Raji (cell line): ENCODE data around the gene OSBPL3.

Experiments used
- POLR2A ChIP-seq: IDR thresholded peaks from 2 replicates; pipeline ENCODE4 v1.6.1; 2011; ENCODE audit warnings: low read depth, low read length, control low read depth; ENCODE audit not compliant: insufficient read depth

OSBPL3 gene

DNA sequence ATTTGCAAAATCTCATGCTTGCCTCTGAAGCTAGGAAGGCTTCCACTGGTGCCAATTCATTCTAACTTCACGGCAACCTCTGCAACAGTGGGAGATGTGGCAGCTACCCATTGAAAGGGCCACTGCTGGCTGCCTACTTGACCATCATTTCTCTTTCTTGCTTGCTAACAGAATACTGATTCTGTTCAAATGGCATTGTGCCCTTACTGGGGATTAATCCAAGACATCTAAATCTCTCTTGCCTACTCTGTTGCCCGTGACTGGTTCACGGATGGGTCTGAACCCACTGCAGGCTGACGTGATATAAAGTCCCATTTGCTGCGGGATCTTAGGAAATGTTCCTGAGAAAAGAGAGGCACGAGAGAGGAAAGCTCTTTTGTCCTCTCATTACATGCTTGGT lies 171.5 kb downstream of the OSBPL3 start:
- no peak for TF ChIP-seq POLR2A

DNA sequence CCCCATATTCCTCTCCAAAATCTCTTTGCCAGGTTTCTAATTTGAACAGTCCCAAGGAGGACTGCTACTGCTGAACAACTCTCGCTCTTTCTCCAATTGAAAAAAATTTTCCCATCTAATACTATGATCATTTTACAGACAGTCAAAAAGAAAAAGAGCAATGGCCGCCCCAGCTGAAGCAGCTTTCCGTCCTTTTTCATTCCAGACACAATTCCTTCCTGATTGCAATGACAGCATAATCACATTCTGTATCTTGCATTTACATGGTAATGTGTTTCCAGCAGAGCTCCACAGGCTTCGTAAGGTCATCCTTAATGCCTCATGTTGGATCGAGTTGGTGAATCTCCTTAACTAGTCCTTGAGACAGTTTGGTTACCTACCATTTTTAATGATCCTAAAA lies 177.7 kb downstream of the OSBPL3 start:
- TF ChIP-seq POLR2A: no peak

DNA sequence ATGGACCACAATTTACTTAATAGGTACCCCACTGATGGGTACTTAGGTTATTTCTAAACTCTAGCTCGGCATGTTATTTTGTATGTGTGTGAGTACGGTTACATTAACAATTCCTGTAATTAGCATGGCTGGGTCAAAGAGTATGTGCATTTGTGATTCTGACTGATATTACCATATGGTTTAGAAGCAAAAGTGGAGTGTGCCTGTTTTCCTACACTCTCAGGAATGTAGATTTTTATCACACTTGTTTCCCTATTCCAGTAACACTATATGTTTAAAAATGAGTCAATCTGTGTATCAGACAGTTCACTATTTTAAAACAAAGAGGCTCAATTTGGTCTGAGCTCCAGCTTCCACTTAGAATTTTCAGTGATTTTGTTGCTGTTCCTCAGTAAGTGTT lies 178.1 kb downstream of the OSBPL3 start:
- no peak for TF ChIP-seq POLR2A

DNA sequence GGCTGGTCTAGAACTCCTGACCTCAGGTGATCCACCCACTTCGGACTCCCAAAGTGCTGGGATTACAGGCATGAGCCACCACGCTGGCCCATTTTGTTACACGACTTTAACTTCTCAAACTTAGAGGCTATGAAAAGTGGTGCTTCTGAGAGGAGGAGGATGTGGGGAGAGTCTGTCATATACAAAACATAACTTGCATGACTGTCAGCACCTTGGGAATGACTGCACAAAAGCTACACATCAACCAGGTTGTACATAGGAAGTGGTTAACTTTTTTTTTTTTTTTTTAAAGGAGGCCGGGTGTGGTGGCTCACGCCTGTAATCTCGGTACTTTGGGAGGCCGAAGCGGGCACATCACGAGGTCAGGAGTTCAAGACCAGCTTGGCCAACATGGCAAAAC lies 179.3 kb downstream of the OSBPL3 start:
- TF ChIP-seq POLR2A: no peak

DNA sequence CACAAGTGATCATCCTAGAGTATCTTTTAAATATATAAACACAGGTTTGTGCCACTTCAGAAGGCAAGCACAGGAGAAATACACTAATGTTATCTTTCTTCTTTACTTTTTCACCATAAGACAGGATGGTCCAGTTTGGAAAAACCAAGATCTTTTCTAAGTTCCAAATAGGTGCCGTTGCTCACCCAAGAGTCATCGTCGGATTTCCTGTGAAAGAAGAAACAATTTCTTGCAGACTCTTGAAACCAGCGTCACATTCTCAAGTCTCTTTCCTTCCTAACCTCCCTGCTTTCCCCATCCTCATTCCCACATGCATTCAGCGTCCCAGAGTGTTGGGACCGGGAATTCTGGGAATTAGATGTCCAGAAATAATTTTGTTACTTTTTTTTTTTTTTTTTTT lies 179.9 kb downstream of the OSBPL3 start:
- TF ChIP-seq POLR2A: no peak

DNA sequence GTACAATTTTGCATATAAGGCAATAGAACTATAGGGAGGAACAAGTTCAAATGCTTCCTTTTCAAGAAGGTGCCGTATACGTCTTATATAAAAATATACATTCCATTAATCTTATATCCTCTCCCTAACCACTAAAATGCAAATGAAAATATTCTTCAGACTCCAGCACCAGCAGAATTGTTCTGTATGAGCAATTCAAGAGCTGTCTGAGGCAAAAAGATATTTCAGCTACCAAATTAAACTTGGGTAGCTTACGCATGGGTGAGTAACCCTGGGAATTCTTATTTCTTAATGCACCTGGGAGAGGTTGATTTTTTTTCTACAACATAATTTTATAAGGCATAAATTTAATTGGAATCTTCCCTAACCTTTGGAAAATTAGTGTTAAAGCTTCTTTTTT lies 180.5 kb downstream of the OSBPL3 start:
- no peak for TF ChIP-seq POLR2A

DNA sequence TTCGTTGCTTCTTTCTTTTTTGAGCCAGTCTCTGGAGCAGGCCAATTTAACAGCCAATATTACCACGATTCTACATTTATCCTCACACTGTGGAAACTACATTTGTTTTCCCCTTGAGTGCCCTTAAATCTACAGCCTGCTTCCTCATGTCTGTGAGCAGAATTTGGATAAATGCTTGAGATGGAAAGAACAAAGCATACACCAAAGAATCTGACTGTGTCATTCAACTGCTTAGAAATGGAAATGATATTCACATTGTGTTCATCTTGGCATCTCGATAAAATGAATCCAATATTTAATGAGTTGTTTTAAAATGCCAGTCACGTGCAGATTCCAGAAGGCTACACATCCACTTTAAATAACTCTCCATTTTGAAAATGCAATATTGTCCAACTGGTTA lies 181.7 kb downstream of the OSBPL3 start:
- TF ChIP-seq POLR2A: no peak

DNA sequence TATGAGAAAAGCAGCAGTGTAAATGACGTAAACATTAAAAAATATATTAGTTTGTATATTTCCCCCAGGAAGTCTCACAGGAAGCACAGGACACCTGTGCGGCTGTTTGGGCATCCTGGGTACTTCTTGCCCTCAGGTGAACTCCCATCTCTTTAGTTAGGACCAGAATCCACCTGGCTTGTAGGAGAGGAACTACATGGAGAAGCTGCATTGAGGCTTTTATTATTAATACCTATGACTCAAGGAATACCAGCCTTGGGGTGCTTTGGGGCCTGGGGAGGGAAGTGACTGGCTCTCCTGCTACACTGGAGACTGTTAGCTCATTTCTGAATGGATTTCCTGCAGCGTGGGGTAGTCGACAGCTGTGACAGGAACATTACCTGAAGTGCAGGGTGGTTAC lies 182.7 kb downstream of the OSBPL3 start:
- no peak for TF ChIP-seq POLR2A

DNA sequence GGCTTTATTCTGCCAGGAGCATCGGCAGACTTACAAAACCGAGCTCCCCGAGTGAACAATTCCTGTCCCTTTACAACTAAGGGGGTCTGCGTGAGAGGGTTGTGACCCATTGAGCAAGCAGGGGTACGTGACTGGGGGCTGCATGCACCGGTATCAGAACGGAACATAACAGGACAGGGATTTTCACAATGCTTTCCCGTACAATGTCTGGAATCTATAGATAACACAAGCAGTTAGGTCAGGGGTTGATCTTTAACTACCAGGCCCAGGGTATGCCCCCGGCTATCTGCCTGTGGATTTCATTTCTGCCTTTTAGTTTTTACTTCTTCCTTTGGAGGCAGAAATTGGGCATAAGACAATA lies 184.6 kb downstream of the OSBPL3 start:
- TF ChIP-seq POLR2A: no peak

DNA sequence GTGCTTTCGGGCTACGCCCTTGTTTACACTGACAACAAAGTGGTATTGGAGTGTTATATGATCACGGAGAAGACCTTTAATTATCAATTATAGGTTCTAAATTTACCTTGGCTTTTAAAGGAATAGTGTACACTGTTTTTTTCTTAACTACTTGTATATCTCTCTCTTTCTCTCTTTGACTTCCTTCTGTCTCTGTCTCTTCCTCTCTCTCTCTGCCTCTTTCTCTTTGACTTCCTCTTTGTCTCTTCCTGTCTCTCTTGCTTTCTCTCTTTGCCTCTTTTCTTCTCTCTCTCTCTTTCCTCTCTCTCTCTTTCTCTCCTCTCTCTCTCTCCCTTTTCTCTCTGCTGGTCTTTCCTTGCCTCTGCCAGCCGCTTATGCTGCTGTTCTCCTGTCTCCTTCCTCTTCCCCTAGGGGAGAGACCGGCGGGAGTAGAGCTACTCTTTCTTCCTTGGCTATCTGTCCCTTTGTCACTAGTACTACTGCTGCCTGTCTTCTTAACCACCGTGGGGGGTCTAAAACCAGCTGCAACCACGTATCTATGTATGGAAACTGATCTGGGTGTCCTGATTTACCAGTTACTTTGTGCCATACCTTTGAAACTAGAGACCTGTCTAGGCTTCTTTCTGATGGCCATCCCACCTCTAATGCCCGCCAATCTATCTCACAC lies 185.9 kb downstream of the OSBPL3 start:
- no peak for TF ChIP-seq POLR2A

DNA sequence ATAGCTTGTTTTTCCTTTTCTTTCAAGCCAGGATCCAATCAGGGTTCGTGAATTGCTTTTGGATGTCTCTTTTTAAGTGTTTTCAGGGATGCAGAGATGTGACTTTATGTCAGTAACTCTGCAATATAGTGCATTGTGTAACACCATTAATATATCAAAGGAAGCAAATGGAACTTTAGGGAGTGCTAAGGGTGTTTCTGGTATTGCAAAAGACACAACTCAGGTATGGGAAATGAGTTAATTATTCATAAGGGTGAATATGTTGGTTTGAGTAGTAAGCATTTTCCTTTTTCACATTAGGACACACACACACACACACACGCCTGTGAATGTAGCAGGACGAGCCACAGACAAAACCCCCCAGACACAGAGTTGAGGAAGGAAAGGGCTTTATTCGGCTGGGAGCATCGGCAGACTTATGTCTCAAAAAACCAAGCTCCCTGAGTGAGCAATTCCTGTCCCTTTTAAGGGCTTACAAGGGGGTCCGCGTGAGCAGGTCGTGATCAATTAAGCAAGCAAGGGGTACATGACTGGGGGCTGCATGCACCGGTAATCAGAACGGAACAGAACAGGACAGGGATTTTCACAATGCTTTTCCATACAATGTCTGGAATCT lies 190.9 kb downstream of the OSBPL3 start:
- TF ChIP-seq POLR2A: no peak

DNA sequence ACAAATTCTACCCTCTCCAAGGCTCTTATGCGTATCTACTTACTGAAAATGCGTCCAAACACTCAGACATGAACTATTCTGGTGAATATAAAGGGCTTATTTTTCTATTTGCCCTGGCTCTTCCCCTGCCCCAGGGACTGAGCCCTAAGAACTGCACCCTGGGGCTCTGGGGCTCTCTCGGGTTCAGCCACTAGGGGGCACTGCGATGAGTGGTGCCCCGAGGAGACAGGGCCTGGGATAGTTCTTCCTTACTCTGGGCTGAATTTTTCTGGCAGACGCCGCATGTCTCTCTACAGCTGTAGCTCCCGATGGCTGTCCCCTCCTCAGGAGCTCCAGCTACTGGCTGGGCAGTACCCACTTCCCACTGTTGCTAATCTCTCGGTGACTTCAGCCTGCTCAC lies 191.9 kb downstream of the OSBPL3 start:
- no peak for TF ChIP-seq POLR2A

DNA sequence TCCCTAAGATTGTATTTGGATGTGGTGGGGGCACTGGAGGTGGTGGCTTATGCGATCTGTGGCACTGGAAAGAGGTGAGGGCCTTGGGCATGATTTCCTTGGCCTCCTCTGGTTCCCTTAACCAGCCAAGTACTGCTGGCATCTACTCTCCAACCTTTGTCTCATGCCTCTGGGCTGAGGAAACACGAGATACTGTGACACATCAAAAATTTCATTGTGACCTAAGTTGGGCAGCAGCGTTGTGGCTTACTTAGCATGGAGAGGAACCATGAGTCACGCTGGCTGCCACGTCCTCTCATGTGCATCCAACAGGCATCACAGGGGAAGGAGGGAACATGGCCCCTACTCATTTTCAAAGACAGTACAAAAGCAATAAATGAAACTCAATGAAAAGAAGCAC lies 193.0 kb downstream of the OSBPL3 start:
- TF ChIP-seq POLR2A: no peak

DNA sequence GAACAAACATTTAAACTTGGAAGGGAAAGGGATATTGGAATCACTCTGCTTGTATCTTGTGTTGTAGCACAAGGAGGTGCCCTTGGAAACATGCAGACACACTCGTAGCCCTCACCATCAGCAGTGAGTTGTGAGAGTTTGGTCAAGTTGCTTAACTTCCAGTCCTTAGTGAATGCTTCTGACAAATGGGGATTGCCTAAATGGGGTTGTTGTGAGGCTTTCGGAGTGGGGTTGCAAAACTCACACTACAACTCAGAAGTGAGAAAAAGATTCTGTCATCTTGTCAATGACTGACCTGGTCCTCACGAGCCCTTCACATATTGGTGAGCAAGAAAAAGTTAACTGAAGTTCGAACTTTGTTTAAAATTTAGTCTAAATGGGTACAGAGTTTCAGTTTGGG lies 193.7 kb downstream of the OSBPL3 start:
- TF ChIP-seq POLR2A: no peak

DNA sequence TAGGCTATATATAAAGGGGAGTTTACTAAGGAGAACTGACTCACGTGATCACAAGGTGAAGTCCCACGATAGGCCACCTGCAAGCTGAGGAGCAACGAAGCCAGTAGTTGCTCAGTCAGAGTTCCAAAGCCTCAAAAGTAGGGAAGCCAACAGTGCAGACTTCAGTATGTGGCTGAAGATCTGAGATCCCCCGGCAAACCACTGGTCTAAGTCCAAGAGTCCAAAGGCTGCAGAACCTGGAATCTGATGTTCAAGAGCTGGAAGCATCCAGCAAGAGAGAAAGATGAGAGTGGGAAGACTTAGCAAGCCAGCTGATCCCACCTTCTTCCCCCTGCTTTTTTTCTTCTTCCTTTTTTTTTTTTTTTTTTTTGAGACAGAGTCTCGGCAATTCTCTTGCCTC lies 195.7 kb downstream of the OSBPL3 start:
- TF ChIP-seq POLR2A: no peak

DNA sequence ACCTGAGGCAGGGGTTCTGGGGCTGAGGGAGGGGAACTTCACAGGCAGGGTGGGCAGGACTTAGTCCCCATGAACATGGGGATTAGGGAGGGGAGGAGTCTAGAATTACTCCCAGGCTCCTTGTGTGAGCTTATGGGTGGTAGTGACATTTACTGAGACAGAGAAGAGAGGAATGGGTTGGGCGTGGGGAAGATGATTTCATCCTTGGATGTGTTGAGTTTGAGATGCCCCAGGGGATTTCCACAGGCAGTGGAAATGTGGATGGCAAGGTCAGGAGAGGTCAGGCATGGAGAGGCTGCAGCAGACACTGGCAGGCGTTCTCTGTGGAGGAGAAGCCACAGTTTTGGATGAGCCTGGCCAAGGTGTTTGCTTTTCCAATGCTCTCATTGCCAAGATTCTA lies 196.3 kb downstream of the OSBPL3 start:
- TF ChIP-seq POLR2A: no peak

DNA sequence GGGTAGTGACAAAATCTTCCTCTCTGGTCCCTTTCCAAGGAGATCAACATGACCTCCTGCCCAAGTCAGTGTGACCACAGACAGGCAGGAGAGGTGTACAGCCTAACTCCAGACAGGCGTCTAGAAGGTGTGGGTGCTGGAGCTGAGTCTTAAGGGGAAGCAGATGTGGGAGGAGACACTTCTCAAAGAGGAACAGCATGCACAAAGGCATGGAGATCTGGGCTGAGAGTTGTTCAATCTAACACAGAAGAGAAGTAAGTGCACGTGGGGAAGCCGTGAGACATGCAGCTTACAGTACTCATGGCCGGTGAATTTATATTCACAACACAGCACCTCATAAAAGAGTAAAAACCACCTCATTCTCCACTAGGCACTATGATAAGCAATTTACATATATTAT lies 198.9 kb downstream of the OSBPL3 start:
- no peak for TF ChIP-seq POLR2A
